T47D (cell line): ENCODE results near the gene INF2.

Source experiments
- DNase-seq, 2 experiments: peaks; one replicate each; pipeline versions ENCODE4 v3.0.0 to v3.0.0-alpha.2; 2011 to 2012; ENCODE audit warnings: low read depth in 1 of 2, low spot score in 1 of 2
- JUND ChIP-seq: IDR thresholded peaks from 2 replicates; pipeline ENCODE4 v1.6.1; 2012; ENCODE audit warnings: low read depth
- in situ Hi-C: cut with HindIII; loops from 2 replicates; pipeline ENCODE4 v1.10.0; 2016; ENCODE audit warnings: low sequenced_read_pairs, low pct_unique_long_range_greater_than_20kb

INF2 gene

GRCh38 chr14:104739546-104740516 is 50.4 kb downstream of the INF2 start:
- DNase-seq, result no peak
- in situ Hi-C loops, result no loop called here
- TF ChIP-seq JUND, result no peak

- in situ Hi-C loops, result no loop called here
- no peak for TF ChIP-seq JUND
- no peak for DNase-seq
These were observed 51.8 kb downstream of the INF2 start for GRCh38 chr14:104741108-104741802.

DNA sequence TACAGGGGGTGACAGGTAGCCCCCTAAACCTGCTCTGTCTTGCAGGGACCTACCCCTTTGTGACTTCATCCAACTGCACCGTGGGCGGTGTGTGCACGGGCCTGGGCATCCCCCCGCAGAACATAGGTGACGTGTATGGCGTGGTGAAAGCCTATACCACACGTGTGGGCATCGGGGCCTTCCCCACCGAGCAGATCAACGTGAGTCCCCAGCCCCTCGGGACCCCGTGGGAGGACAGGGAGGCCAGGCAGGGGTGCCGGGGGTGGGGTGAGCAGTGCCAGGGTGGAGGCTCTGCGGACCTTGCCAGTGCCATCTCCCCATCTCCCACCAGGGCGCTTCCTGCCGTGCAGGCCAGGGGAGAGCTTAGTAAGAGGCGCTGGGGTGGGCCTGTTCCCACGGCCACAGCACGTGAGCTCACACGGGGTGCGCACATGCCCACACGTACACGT is 52.4 kb downstream of the INF2 start:
- no peak for DNase-seq
- TF ChIP-seq JUND, result no peak
- in situ Hi-C loops, result no loop called here

GRCh38 chr14:104742586-104743455 is 53.4 kb downstream of the INF2 start:
- in situ Hi-C loops, result no loop called here
- TF ChIP-seq JUND, result no peak
- DNase-seq, result no peak

- no peak for DNase-seq
- in situ Hi-C loops, result no loop called here
- TF ChIP-seq JUND, result no peak
These were observed 54.3 kb downstream of the INF2 start for GRCh38 chr14:104743461-104744380.

- no peak for DNase-seq
These were observed 55.1 kb downstream of the INF2 start for GRCh38 chr14:104744484-104744883.

DNA sequence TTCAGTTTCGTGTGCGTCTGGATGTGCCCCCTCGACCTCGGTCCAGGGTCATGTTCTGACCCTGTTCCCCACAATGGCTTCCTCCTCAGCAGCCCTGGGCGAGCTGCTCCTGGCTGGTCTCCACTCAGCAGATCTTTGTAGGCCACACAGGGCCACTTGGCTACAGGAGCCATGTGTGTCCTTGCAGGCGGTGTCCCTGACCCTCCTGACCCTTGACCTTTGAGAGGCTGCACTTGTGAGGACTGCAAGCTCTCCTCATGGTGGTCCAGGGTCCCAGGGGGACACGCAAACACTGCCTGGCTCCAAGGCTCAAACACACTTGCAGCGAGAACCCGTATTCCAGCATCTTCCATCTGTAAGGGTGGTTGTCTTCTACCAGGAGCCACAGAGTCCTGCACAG is 56.0 kb downstream of the INF2 start:
- TF ChIP-seq JUND, result no peak
- no peak for DNase-seq
- in situ Hi-C loops, result no loop called here

More at GRCh38 chr14:104744484-104744883, 55.1 kb downstream of the INF2 start:
- in situ Hi-C loops, result no loop called here
- TF ChIP-seq JUND, result no peak

GRCh38 chr14:104746071-104746545 is 56.7 kb downstream of the INF2 start:
- in situ Hi-C loops, result no loop called here
- DNase-seq, result no peak
- TF ChIP-seq JUND, result no peak

- in situ Hi-C loops, result no loop called here
- DNase-seq, result no peak
- TF ChIP-seq JUND, result no peak
These were observed 57.6 kb downstream of the INF2 start for GRCh38 chr14:104746934-104747481.

- in situ Hi-C loops, result no loop called here
- no peak for DNase-seq
- TF ChIP-seq JUND, result no peak
These were observed 58.5 kb downstream of the INF2 start for GRCh38 chr14:104747876-104748275.

GRCh38 chr14:104749111-104749649 is 59.8 kb downstream of the INF2 start:
- in situ Hi-C loops, result no loop called here
- peak in 1 of 2 experiments; percentile 74 for DNase-seq
- TF ChIP-seq JUND, result no peak
